NOMO-1 treated with DMSO at 0.1 percent for 48 hours (cell line): ENCODE data around the gene TNIK.
"Not testable (repeated sequence)": the region's sequence is repeated elsewhere in the genome, so short reads cannot be mapped to it uniquely, and the experiment has no call there.

Experiments
- DNase-seq: peaks from one replicate; lab custom pipeline; 2025; ENCODE audit not compliant: unreplicated experiment; lab: John Stamatoyannopoulos, UW

Gene TNIK

GRCh38 chr3:171446801-171447578 is 13.2 kb downstream of the TNIK start:
- no peak for DNase-seq

- no peak for DNase-seq
Observed at GRCh38 chr3:171446301-171446700, 13.9 kb downstream of the TNIK start.

GRCh38 chr3:171445620-171446204 is 14.5 kb downstream of the TNIK start:
- DNase-seq = no peak

GRCh38 chr3:171444001-171444690 is 16.1 kb downstream of the TNIK start:
- no peak for DNase-seq

GRCh38 chr3:171443211-171443957 is 16.8 kb downstream of the TNIK start:
- DNase-seq = no peak

GRCh38 chr3:171442184-171442583 is 18.0 kb downstream of the TNIK start:
- DNase-seq = no peak

GRCh38 chr3:171441381-171441780 is 18.8 kb downstream of the TNIK start:
- DNase-seq = no peak

GRCh38 chr3:171439996-171440395 is 20.2 kb downstream of the TNIK start:
- no peak for DNase-seq

- DNase-seq = no peak
Observed at GRCh38 chr3:171437115-171437756, 23.0 kb downstream of the TNIK start.

GRCh38 chr3:171436380-171436779 is 23.8 kb downstream of the TNIK start:
- no peak for DNase-seq

- no peak for DNase-seq
Observed at GRCh38 chr3:171435757-171436156, 24.4 kb downstream of the TNIK start.

GRCh38 chr3:171435143-171435542 is 25.1 kb downstream of the TNIK start:
- DNase-seq = no peak

GRCh38 chr3:171432548-171432947 is 27.7 kb downstream of the TNIK start:
- DNase-seq = no peak

- no peak for DNase-seq
Observed at GRCh38 chr3:171431550-171431949, 28.7 kb downstream of the TNIK start.

- no peak for DNase-seq
Observed at GRCh38 chr3:171430530-171430929, 29.7 kb downstream of the TNIK start.

- DNase-seq = no peak
Observed at GRCh38 chr3:171429635-171430034, 30.6 kb downstream of the TNIK start.

GRCh38 chr3:171428892-171429291 is 31.3 kb downstream of the TNIK start:
- no peak for DNase-seq

GRCh38 chr3:171428321-171428787 is 31.9 kb downstream of the TNIK start:
- no peak for DNase-seq

- DNase-seq = no peak
Observed at GRCh38 chr3:171427771-171428320, 32.4 kb downstream of the TNIK start.

GRCh38 chr3:171424063-171424462 is 36.1 kb downstream of the TNIK start:
- DNase-seq = not testable (repeated sequence)
